Gastrocnemius medialis (tissue), 4 donors: Measurements from ENCODE around the gene HOXA9. TPM values are rescaled to one million over a fixed set of nuclear protein-coding genes. Genes with fewer than 3 reads are reported as not detected.
A peak's percentile ranks its signal among the peaks of the same experiment; 100 is the strongest.

Source experiments
- ATAC-seq, 2 donors: fragments of 150-250 bp; one replicate each; pipeline ENCODE4 v1.9.1; 2016
- DNase-seq, 2 donors: peaks; one replicate each; pipeline ENCODE4 v3.0.0-alpha.2; 2019
- H3K27ac ChIP-seq, 4 donors: fragments of 200-600 bp; sonication (generic); 1 replicate in 1 of 4; 2 replicates in 3 of 4; pipeline ENCODE4 v1.5.1; 2016 to 2018; ENCODE audit warnings: mild to moderate bottlenecking in 2 of 4, moderate library complexity in 1 of 4
- H3K27me3 ChIP-seq, 3 donors: fragments of 200-600 bp; sonication (generic) in 2 of 3; 1 replicate in 1 of 3; 2 replicates in 2 of 3; pipeline versions ENCODE4 v1.5.1 to v1.6.0; 2016 to 2019; ENCODE audit warnings: mild to moderate bottlenecking in 1 of 3, moderate library complexity in 1 of 3
- H3K36me3 ChIP-seq, 2 donors: fragments of 200-600 bp; sonication (generic) in 1 of 2; one replicate each; pipeline ENCODE4 v1.5.1; 2017 to 2018
- H3K4me1 ChIP-seq, 2 donors: fragments of 200-600 bp; sonication (generic) in 1 of 2; one replicate each; pipeline ENCODE4 v1.5.1; 2016 to 2017; ENCODE audit warnings: mild to moderate bottlenecking in 2 of 2
- H3K4me3 ChIP-seq, 4 donors: fragments of 200-600 bp; sonication (generic) in 3 of 4; 1 replicate in 1 of 4; 2 replicates in 3 of 4; pipeline ENCODE4 v1.5.1; 2016 to 2019; ENCODE audit warnings: mild to moderate bottlenecking in 2 of 4
- H3K9me3 ChIP-seq, 3 donors: fragments of 200-600 bp; sonication (generic) in 2 of 3; 1 replicate in 1 of 3; 2 replicates in 2 of 3; pipeline ENCODE4 v1.5.1; 2016 to 2019
- POLR2A ChIP-seq, 2 donors: fragments of 450-650 bp; IDR thresholded peaks; one replicate each; pipeline ENCODE4 v1.6.1; 2017; ENCODE audit warnings: antibody characterized with exemption in 2 of 2, mild to moderate bottlenecking in 2 of 2, moderate library complexity in 2 of 2
- in situ Hi-C, 4 donors: fragments of 200-750 bp; cut with MboI; loops; one replicate each; pipeline versions ENCODE4 v1.15.0 to v1.8.0; 2017; ENCODE audit warnings: low sequenced_read_pairs in 4 of 4
- intact Hi-C: fragments of 100-400 bp; cut with DNase I; formaldehyde crosslinking; loops from one replicate; pipeline ENCODE4 v1.15.1; 2023; ENCODE audit warnings: low total_unique reads
- total RNA-seq, 4 donors: library from RNA; depleted of rRNA; stranded (reverse); fragments of >200 nt; gene quantifications; one replicate each; pipeline versions ENCODE4 v1.1.0 to v1.2.3, GENCODE V29; 2016
- TF ChIP-seq, protein P1 (sequence below), 5 experiments: fragments of 450-650 bp in 3 of 5; fragments of 200-600 bp in 2 of 5; sonication (generic) in 2 of 5; IDR thresholded peaks in 4 of 5; conservative IDR thresholded peaks in 1 of 5; 1 replicate in 4 of 5; 2 replicates in 1 of 5; pipeline ENCODE4 v1.5.1; 2016 to 2019; ENCODE audit warnings: antibody characterized with exemption in 5 of 5, mild to moderate bottlenecking in 3 of 5, moderate library complexity in 3 of 5

Gene HOXA9
- total RNA-seq, 4 donors from 2014 or later: 18.9 to 30.3 (median 19.5) TPM

DNA sequence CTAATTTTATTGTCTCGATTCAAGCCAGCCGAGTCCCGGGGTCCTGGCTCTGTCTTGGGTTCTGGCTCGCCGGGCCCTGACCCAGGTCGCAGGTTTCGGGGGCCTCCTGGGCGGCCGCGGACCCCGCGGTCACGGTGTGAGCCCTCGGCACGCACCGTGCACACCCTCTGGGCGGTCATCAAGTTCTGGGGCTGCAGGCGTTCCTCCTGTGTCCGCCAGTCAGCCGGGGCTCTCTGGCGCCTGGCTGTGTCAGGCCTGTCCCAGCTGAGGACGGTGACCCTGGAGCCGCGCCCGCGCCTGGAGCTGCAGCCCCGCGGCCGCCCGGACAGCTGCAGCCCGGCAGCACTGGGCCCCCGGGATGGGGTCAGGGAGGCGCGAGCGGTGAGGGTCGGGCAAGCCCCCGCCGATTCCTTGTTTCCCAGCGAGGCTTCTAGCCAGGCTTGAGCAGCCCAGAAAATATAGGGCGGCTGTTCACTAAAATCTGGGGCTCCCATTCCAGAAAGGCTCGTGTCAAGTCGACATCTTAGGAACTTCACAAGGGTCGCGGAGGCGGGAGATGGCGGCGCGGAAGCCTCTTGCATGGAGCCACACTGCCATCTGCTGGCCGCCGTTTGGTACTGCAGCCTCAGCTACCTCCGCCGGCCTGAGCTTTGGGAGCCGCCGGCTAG is 4.7 kb downstream of the HOXA9 start:
- DNase-seq: peak in 1 of 2 donors; percentile 85
- intact Hi-C loops (loop anchor here (1.0 to 10.0 kb wide), 5 partner anchors 307 to 1396 kb away; no protein-coding TSS in a partner anchor), in situ Hi-C loops (loop anchor here in 1 of 4 donors (10.0 to 25.0 kb wide), 2 partner anchors 948 to 1296 kb away; partner anchors contain the start of genes CBX3 and HNRNPA2B1)
- Histone ChIP-seq H3K9me3 (no peaks in the 10 kb centered on the region), H3K4me3 (peak overlapping the region; percentile 60 to 80 (median 72)), H3K36me3 (no peaks in the 10 kb centered on the region), H3K27me3 (no peaks in the 10 kb centered on the region), H3K4me1 (peaks cover 12 to 23% of the 10 kb centered on the region in 2 donors), H3K27ac (peak overlapping the region; percentile 65 to 88 (median 81))
- TF ChIP-seq, protein P1, sequence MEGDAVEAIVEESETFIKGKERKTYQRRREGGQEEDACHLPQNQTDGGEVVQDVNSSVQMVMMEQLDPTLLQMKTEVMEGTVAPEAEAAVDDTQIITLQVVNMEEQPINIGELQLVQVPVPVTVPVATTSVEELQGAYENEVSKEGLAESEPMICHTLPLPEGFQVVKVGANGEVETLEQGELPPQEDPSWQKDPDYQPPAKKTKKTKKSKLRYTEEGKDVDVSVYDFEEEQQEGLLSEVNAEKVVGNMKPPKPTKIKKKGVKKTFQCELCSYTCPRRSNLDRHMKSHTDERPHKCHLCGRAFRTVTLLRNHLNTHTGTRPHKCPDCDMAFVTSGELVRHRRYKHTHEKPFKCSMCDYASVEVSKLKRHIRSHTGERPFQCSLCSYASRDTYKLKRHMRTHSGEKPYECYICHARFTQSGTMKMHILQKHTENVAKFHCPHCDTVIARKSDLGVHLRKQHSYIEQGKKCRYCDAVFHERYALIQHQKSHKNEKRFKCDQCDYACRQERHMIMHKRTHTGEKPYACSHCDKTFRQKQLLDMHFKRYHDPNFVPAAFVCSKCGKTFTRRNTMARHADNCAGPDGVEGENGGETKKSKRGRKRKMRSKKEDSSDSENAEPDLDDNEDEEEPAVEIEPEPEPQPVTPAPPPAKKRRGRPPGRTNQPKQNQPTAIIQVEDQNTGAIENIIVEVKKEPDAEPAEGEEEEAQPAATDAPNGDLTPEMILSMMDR (IDR thresholded peaks at IDR 0.05 in 4 of 5, conservative IDR thresholded peaks at IDR 0.05 in 1 of 5): peak; percentile 99 to 100 (median 100)
- TF ChIP-seq POLR2A (IDR thresholded peaks at IDR 0.05): no peak
- peak; percentile 32 to 47 for ATAC-seq

GRCh38 chr7:27160145-27160545 is 5.2 kb downstream of the HOXA9 start:
- H3K4me3 ChIP-seq: peak overlapping the region; percentile 60 to 80 (median 72)
- intact Hi-C loops: loop anchor here (5.0 to 10.0 kb wide), 2 partner anchors 1208 to 1395 kb away; no protein-coding TSS in a partner anchor
- H3K27ac ChIP-seq: peak overlapping the region; percentile 65 to 88 (median 81)
- H3K27me3 ChIP-seq: no peaks in the 10 kb centered on the region
- H3K36me3 ChIP-seq: no peaks in the 10 kb centered on the region
- DNase-seq: peak in 1 of 2 donors; percentile 12
- no peaks in the 10 kb centered on the region for H3K9me3 ChIP-seq
- ATAC-seq: no peak
- in situ Hi-C loops: loop anchor here in 1 of 4 donors (10.0 to 25.0 kb wide), 2 partner anchors 948 to 1295 kb away; partner anchors contain the start of genes CBX3 and HNRNPA2B1
- TF ChIP-seq, protein P1 (IDR thresholded peaks at IDR 0.05 in 4 of 5, conservative IDR thresholded peaks at IDR 0.05 in 1 of 5): no peak
- TF ChIP-seq POLR2A (IDR thresholded peaks at IDR 0.05): no peak
- peaks cover 16 to 28% of the 10 kb centered on the region in 2 donors for H3K4me1 ChIP-seq

DNA sequence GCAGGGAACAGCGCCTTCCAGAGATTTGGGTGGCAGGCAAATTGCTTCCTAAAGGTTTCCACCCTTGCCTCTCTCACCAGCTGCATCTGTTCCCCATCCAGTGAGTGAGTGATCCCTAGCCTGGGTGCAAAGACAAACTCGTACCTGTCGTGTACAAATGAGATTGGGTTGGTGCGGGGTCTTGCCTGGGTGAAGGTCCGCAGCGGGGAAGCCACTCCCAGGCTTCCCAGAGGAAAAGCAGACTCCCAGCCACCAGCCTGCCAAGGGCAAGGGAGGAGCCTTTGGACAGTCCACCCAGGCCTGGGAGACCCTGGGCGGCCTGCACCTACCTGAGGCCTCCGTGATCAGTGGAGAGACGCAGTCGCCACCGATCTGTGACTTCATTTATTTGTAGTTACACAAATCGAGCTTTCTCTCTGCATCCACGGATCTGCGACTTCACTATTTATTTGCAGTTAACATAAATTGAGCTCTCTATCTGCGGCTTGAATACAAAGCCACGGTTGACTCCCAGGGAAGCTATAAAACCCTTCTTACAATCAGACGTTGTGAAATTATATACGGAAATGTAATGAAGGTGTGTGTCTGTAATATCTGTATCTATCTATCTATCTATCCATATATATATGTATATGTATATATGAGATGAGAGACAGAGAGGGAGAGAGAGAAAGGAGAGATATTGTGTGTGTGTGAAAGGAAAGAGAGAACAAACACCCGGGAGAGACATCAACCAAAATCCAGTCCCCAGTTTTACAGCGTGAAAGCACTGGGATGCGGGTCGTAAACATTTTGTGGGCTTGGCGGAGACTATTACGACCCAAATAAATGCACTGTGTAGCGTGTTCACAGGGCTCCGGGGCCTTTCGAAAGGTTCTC is 5.8 kb downstream of the HOXA9 start:
- peak in 1 of 2 donors; percentile 10 for DNase-seq
- in situ Hi-C loops: loop anchor here in 2 of 4 donors (10.0 to 25.0 kb wide), 4 partner anchors 785 to 1295 kb away; partner anchors contain the start of genes CBX3 (in 1 of the 2) and HNRNPA2B1 (in 1 of the 2)

More for the DNA sequence above, 5.8 kb downstream of the HOXA9 start:
- Histone ChIP-seq H3K27me3 (no peaks in the 10 kb centered on the region), H3K36me3 (no peaks in the 10 kb centered on the region), H3K27ac (peak overlapping the region; percentile 65 to 88 (median 81)), H3K4me1 (peaks cover 16 to 33% of the 10 kb centered on the region in 2 donors), H3K4me3 (no peak overlapping the region), H3K9me3 (no peaks in the 10 kb centered on the region)
- no peak for ATAC-seq
- intact Hi-C loops: loop anchor here (5.0 to 10.0 kb wide), 2 partner anchors 1207 to 1395 kb away; no protein-coding TSS in a partner anchor
- TF ChIP-seq, protein P1 (IDR thresholded peaks at IDR 0.05 in 4 of 5, conservative IDR thresholded peaks at IDR 0.05 in 1 of 5): no peak
- no peak for TF ChIP-seq POLR2A (IDR thresholded peaks at IDR 0.05)
